ENCODE measurements around the gene BLACAT1. TPM values are rescaled to one million over a fixed set of nuclear protein-coding genes. Genes with fewer than 3 reads are reported as not detected.

Gene BLACAT1
- 0.12 TPM in 1 of 2 replicates, not detected in the other for total RNA-seq

GRCh38 chr1:205455581-205456382, at the start of gene BLACAT1:
Gene BLACAT1 (minus strand): TSS chr1:205456045.

GRCh38 chr1:205504311-205505075, 48.6 kb upstream of the BLACAT1 start, which contains the start of gene CDK18:
Gene CDK18 (plus strand): TSS chr1:205504669. CDS start chr1:205523168, 18,499 bp downstream.

GRCh38 chr1:205421798-205422197, 34.0 kb downstream of the BLACAT1 start, which contains the start of gene LEMD1:
Gene LEMD1 (minus strand): TSS chr1:205422056. CDS start chr1:205420536, 1,520 bp downstream.

Small RNAs within 50 kb of the gene (small RNA-seq; reads per million reads assigned to genes)
- not detected for gene MIR135B

Other genes with a start within 250 kb of the BLACAT1 start
- gene DSTYK, start 244.3 kb downstream of the BLACAT1 start, total RNA-seq, result 18.8 and 20.3 TPM in 2 replicates
- 3.5 and 3.7 TPM in 2 replicates for gene TMCC2, start 228.1 kb downstream of the BLACAT1 start, total RNA-seq
- gene NUAK2, start 134.3 kb downstream of the BLACAT1 start, total RNA-seq, result 10.0 and 13.8 TPM in 2 replicates
- not detected in 2 replicates for gene KLHDC8A, start 99.1 kb downstream of the BLACAT1 start, total RNA-seq
- not detected in 2 replicates for gene LEMD1, start 34.0 kb downstream of the BLACAT1 start, total RNA-seq
- 1.1 and 2.6 TPM in 2 replicates for gene CDK18, start 48.6 kb upstream of the BLACAT1 start, total RNA-seq
- 22.2 and 29.4 TPM in 2 replicates for gene ELK4, start 176.0 kb upstream of the BLACAT1 start, total RNA-seq
- 0.73 and 1.1 TPM in 2 replicates for gene SLC45A3, start 224.5 kb upstream of the BLACAT1 start, total RNA-seq

All from hair follicle dermal papilla cell (primary cell).